Adrenal gland (tissue), 5 donors: ENCODE results near the gene BARD1.

Experiments used
- POLR2A ChIP-seq, 2 donors: fragments of 450-650 bp; IDR thresholded peaks; one replicate each; pipeline ENCODE4 v1.6.1; 2017; ENCODE audit warnings: antibody characterized with exemption in 2 of 2, mild to moderate bottlenecking in 2 of 2, moderate library complexity in 1 of 2
- TF ChIP-seq, protein P1 (sequence below), 6 experiments: fragments of 450-650 bp in 4 of 6; fragments of 200-600 bp in 2 of 6; sonication (generic) in 1 of 6; IDR thresholded peaks; 1 replicate in 5 of 6; 2 replicates in 1 of 6; pipeline versions ENCODE4 v1.5.1 to v1.8.0; 2016 to 2021; ENCODE audit warnings: antibody characterized with exemption in 6 of 6, mild to moderate bottlenecking in 2 of 6, moderate library complexity in 1 of 6
- donor health status: DM: no; HTN: no; CAD: no.

DNA sequence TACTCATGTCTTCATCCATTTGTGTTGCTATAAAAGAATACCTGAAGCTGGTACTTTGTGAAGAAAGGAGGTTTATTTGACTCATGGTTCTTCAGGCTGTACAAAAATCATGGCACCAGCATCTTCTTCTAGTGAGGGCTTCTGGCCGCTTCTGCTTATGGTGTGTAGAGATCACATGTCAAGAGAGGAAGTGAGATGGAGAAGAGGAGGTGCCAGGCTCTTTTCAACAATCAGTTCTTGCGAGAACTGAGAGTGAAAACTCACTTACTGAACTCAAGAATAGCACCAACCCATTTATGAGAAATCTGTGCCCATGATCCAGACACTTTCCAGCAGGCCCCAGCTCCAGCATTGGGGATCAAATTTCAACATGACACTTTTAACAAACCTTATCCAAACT, 30.0 kb upstream of the BARD1 start:
- TF ChIP-seq, protein P1, sequence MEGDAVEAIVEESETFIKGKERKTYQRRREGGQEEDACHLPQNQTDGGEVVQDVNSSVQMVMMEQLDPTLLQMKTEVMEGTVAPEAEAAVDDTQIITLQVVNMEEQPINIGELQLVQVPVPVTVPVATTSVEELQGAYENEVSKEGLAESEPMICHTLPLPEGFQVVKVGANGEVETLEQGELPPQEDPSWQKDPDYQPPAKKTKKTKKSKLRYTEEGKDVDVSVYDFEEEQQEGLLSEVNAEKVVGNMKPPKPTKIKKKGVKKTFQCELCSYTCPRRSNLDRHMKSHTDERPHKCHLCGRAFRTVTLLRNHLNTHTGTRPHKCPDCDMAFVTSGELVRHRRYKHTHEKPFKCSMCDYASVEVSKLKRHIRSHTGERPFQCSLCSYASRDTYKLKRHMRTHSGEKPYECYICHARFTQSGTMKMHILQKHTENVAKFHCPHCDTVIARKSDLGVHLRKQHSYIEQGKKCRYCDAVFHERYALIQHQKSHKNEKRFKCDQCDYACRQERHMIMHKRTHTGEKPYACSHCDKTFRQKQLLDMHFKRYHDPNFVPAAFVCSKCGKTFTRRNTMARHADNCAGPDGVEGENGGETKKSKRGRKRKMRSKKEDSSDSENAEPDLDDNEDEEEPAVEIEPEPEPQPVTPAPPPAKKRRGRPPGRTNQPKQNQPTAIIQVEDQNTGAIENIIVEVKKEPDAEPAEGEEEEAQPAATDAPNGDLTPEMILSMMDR (IDR thresholded peaks at IDR 0.05), result no peak
- TF ChIP-seq POLR2A (IDR thresholded peaks at IDR 0.05), result no peak
